ENCODE results near the gene C22orf31. TPM values are rescaled to one million over a fixed set of nuclear protein-coding genes. Genes with fewer than 3 reads are reported as not detected.

The C22orf31 gene
- total RNA-seq, 2 donors from 2014 or later: not detected

DNA sequence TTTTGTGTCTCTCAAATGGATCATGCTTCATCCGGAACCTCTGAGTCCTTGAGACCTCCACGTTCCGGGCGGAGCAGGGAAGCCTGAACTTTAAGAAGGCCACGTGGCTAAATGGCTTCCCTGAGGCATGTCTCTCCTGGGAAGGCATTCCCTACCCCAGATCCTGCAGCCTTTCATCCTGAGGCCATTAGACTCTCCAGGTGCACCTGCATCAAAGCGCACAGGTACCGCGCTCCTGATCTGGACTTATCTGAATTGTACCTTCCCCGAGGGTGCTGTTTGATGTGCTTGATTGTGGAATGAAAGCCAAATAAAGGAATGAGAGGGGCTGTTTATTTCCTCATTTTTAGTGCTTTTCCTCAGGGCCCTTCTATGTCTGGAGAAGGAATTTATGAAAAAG, 22.5 kb downstream of the C22orf31 start:
- Mint-ChIP-seq H3K4me3 (no peak overlapping the region), H3K9me3 (no peaks in the 10 kb centered on the region), H3K27me3 (ENCODE audit: insufficient read depth) (no peaks in the 10 kb centered on the region), H3K36me3 (ENCODE audit: low read depth) (peaks cover 10% of the 10 kb centered on the region), H3K4me1 (no peaks in the 10 kb centered on the region), H3K27ac (peak overlapping the region; percentile 23)
- no peak for DNase-seq
- Histone ChIP-seq H3K4me1 (ENCODE audit: control insufficient read depth, insufficient read depth, low read length) (no peaks in the 10 kb centered on the region), H3K9ac (ENCODE audit: extremely low read depth, low read length, poor library complexity, severe bottlenecking) (no peak overlapping the region), H3K4me3 (ENCODE audit: low read length) (no peak overlapping the region), H3K9me3 (ENCODE audit: control insufficient read depth, low read length) (no peaks in the 10 kb centered on the region), H3K27ac (ENCODE audit: low read depth, low read length) (peak overlapping the region; percentile 60), H3K36me3 (ENCODE audit: control insufficient read depth, insufficient read depth, low read length) (peaks cover 7% of the 10 kb centered on the region), H3K27me3 (ENCODE audit: control insufficient read depth, insufficient read depth, low read length, poor library complexity, severe bottlenecking) (no peaks in the 10 kb centered on the region)
- 93 to 98% methylated on average over 8 to 9 of the region's 9 CpGs for WGBS, 2 experiments (ENCODE audit: insufficient coverage in 1 of 2, insufficient read length in 1 of 2)
- TF ChIP-seq, protein P1, sequence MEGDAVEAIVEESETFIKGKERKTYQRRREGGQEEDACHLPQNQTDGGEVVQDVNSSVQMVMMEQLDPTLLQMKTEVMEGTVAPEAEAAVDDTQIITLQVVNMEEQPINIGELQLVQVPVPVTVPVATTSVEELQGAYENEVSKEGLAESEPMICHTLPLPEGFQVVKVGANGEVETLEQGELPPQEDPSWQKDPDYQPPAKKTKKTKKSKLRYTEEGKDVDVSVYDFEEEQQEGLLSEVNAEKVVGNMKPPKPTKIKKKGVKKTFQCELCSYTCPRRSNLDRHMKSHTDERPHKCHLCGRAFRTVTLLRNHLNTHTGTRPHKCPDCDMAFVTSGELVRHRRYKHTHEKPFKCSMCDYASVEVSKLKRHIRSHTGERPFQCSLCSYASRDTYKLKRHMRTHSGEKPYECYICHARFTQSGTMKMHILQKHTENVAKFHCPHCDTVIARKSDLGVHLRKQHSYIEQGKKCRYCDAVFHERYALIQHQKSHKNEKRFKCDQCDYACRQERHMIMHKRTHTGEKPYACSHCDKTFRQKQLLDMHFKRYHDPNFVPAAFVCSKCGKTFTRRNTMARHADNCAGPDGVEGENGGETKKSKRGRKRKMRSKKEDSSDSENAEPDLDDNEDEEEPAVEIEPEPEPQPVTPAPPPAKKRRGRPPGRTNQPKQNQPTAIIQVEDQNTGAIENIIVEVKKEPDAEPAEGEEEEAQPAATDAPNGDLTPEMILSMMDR (conservative IDR thresholded peaks at IDR 0.05): no peak

DNA sequence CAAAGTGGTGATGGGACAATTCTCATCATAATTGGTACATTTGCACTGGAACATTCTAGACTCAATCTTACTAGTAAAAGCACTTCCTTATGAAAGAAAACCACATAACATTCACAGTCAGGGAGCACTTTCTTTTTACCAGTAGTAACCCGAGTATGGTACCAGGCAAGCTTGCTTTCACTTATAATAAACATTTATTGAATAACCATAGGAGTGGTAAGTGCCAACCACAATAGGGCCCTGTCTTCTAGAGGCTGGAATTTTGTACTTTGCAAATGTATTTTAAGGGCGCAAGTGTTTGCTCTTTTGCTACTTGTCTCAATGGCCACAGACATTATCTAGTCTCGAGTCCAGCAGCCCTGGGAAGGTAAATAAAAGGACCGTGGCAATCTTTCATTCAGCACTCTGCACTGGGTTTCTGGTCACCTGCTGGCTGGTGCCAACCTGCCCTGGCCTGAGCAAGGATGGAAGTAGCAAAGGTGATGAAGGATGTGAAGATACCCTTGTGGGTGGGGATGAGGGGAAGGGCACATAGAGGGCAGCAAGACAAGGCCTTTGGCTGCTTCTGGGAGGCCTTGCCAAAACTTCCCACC, 24.2 kb downstream of the C22orf31 start:
- DNase-seq: no peak
- no peak overlapping the region for H3K4me3 ChIP-seq (ENCODE audit: low read length)
- no peaks in the 10 kb centered on the region for H3K4me1 ChIP-seq (ENCODE audit: control insufficient read depth, insufficient read depth, low read length)
- Mint-ChIP-seq H3K27ac (no peak overlapping the region), H3K9me3 (no peaks in the 10 kb centered on the region), H3K36me3 (ENCODE audit: low read depth) (peaks cover 3% of the 10 kb centered on the region), H3K4me3 (no peak overlapping the region), H3K27me3 (ENCODE audit: insufficient read depth) (no peaks in the 10 kb centered on the region), H3K4me1 (peaks cover 3% of the 10 kb centered on the region)
- no peaks in the 10 kb centered on the region for H3K27me3 ChIP-seq (ENCODE audit: control insufficient read depth, insufficient read depth, low read length, poor library complexity, severe bottlenecking)
- H3K9me3 ChIP-seq (ENCODE audit: control insufficient read depth, low read length): no peaks in the 10 kb centered on the region
- no peak overlapping the region for H3K27ac ChIP-seq (ENCODE audit: low read depth, low read length)
- H3K36me3 ChIP-seq (ENCODE audit: control insufficient read depth, insufficient read depth, low read length): no peaks in the 10 kb centered on the region
- 92 to 100% methylated on average over 3 to 4 of the region's 4 CpGs for WGBS, 2 experiments (ENCODE audit: insufficient coverage in 1 of 2, insufficient read length in 1 of 2)
- H3K9ac ChIP-seq (ENCODE audit: extremely low read depth, low read length, poor library complexity, severe bottlenecking): no peak overlapping the region
- TF ChIP-seq, protein P1 (conservative IDR thresholded peaks at IDR 0.05): no peak

DNA sequence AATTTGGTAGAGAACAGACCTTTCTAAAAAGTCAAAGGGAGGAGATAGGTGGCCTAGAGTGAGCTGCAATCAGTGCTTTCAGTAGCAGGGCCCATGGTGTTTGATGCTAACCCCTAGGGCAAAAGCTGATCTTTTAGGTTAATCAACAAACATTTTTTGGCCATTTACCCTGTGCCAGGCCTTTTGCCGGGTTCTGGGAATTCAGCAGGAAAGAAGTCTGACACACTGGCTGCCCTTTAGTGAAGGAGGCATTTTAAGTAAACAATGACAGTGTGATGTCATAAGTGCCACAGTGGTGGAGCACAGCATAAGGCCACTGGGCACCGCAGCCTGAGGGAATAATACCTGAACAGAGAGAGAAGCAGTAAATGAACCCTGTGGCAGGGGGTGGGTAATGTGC, 29.0 kb downstream of the C22orf31 start:
- no peak overlapping the region for H3K4me3 Mint-ChIP-seq
- H3K27me3 Mint-ChIP-seq (ENCODE audit: insufficient read depth): no peaks in the 10 kb centered on the region
- Histone ChIP-seq H3K27me3 (ENCODE audit: control insufficient read depth, insufficient read depth, low read length, poor library complexity, severe bottlenecking) (no peaks in the 10 kb centered on the region), H3K9me3 (ENCODE audit: control insufficient read depth, low read length) (no peaks in the 10 kb centered on the region), H3K9ac (ENCODE audit: extremely low read depth, low read length, poor library complexity, severe bottlenecking) (no peak overlapping the region), H3K27ac (ENCODE audit: low read depth, low read length) (no peak overlapping the region), H3K36me3 (ENCODE audit: control insufficient read depth, insufficient read depth, low read length) (no peaks in the 10 kb centered on the region), H3K4me1 (ENCODE audit: control insufficient read depth, insufficient read depth, low read length) (peaks cover 19% of the 10 kb centered on the region), H3K4me3 (ENCODE audit: low read length) (no peak overlapping the region)
- WGBS, 2 experiments (ENCODE audit: insufficient coverage in 1 of 2, insufficient read length in 1 of 2): 93 to 98% methylated on average over 2 of the region's 2 CpGs
- peak overlapping the region; percentile 54 for H3K27ac Mint-ChIP-seq
- peaks cover 3% of the 10 kb centered on the region for H3K36me3 Mint-ChIP-seq (ENCODE audit: low read depth)
- TF ChIP-seq, protein P1 (conservative IDR thresholded peaks at IDR 0.05): no peak
- H3K4me1 Mint-ChIP-seq: peaks cover 32% of the 10 kb centered on the region
- DNase-seq: no peak
- H3K9me3 Mint-ChIP-seq: no peaks in the 10 kb centered on the region
